ENCODE data around the gene DRGX.

DNA sequence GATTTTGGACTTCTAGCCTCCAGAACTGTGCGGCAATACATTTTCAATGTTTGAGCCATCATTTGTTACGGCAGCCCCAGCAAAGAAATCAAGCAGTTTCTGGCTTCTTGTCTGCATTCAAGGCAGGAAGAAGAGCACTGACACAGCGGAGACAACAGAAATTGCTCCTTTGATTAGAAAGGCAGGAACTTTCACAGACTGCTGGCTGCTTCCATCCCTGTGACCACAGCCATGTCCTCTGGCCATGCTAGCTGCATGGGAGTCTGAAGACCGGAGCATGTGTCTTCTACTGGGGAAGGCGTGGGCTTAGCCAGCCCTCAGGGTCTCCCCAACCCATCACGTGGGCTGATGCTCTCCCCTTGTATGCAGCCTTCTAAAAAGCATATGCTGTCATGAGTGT is 77.9 kb downstream of the DRGX start:
- TF ChIP-seq, protein P1, sequence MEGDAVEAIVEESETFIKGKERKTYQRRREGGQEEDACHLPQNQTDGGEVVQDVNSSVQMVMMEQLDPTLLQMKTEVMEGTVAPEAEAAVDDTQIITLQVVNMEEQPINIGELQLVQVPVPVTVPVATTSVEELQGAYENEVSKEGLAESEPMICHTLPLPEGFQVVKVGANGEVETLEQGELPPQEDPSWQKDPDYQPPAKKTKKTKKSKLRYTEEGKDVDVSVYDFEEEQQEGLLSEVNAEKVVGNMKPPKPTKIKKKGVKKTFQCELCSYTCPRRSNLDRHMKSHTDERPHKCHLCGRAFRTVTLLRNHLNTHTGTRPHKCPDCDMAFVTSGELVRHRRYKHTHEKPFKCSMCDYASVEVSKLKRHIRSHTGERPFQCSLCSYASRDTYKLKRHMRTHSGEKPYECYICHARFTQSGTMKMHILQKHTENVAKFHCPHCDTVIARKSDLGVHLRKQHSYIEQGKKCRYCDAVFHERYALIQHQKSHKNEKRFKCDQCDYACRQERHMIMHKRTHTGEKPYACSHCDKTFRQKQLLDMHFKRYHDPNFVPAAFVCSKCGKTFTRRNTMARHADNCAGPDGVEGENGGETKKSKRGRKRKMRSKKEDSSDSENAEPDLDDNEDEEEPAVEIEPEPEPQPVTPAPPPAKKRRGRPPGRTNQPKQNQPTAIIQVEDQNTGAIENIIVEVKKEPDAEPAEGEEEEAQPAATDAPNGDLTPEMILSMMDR (IDR thresholded peaks at IDR 0.05; ENCODE audit: low read depth, low read length) = no peak
- no peak for TF ChIP-seq POLR2A (IDR thresholded peaks at IDR 0.05; ENCODE audit: extremely low read depth, insufficient read length)
- TF ChIP-seq, protein P2, sequence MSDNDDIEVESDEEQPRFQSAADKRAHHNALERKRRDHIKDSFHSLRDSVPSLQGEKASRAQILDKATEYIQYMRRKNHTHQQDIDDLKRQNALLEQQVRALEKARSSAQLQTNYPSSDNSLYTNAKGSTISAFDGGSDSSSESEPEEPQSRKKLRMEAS (IDR thresholded peaks at IDR 0.05; ENCODE audit: low read depth, low read length) = no peak

All from NB4 (cell line).